RPMI7951 (cell line): ENCODE measurements around the gene STAT5B. TPM values are rescaled to one million over a fixed set of nuclear protein-coding genes. Genes with fewer than 3 reads are reported as not detected.
"Not testable (repeated sequence)": the region's sequence is repeated elsewhere in the genome, so short reads cannot be mapped to it uniquely, and the experiment has no call there.

Experiments used
- DNase-seq: peaks from one replicate; pipeline ENCODE4 v3.0.0-alpha.2; 2012; ENCODE audit warnings: low read depth
- total RNA-seq: library from RNA; depleted of rRNA; stranded (reverse); fragments of >200 nt; shearing (Covaris generic); gene quantifications from 2 replicates; pipeline ENCODE4 v1.2.3, GENCODE V29; 2014

The STAT5B gene
- total RNA-seq, 1 experiment from 2014 or later, result 11.2 TPM

DNA sequence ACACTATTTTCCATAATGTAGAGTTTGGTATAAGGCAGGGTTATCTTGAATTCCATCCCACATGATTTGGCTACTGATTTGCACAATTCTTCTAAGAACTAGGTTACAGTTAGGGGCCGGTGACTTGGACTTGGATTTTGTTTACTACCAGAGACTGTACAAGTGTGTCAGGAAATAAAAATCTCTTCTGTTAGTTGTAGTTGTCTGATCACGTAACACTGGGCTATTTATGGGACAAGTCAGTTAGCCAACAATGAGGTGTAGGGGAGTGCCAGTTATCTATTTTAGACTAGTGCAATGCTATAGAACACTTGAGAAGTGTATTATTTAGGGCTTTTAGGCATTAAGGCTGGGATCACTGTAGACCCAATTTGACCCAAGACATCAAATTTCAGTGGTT lies 42.2 kb downstream of the STAT5B start:
- DNase-seq, result no peak

DNA sequence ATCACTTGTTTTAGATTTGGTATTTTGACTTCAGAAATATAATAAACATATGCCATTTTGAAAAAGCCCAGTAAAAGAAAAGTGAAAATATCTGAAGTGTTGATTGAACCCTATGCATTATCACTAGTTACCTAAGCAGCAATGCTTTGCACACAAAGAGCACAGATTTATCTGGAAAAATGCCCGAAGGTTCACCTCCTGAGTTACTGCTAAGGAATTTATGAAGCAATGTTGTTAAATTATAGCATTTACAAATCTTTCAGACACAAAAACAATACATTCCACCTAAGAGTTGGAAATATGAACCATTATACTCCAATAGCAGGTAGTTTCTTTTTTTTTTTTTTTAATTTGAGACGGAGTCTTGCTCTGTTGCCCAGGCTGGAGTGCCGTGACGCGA lies 43.0 kb downstream of the STAT5B start:
- no peak for DNase-seq

DNA sequence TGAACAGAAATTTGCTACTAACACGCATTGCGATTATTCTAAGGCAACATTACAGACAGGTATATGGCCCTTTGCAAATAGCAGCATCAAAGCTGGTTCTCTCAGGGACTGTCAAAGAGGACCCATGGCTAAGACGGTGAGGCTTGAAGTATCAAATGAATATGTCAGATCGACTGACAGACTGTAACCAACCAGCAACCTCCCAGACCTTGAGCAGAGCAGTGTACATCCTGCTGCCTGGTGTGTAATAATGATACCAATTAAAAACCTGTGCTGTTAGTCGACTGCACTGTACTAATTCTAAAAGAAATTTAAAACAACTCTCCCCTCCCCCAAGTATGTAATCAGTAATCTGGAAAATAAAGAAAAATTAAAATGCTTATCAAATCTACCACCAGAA lies 46.0 kb downstream of the STAT5B start:
- no peak for DNase-seq

DNA sequence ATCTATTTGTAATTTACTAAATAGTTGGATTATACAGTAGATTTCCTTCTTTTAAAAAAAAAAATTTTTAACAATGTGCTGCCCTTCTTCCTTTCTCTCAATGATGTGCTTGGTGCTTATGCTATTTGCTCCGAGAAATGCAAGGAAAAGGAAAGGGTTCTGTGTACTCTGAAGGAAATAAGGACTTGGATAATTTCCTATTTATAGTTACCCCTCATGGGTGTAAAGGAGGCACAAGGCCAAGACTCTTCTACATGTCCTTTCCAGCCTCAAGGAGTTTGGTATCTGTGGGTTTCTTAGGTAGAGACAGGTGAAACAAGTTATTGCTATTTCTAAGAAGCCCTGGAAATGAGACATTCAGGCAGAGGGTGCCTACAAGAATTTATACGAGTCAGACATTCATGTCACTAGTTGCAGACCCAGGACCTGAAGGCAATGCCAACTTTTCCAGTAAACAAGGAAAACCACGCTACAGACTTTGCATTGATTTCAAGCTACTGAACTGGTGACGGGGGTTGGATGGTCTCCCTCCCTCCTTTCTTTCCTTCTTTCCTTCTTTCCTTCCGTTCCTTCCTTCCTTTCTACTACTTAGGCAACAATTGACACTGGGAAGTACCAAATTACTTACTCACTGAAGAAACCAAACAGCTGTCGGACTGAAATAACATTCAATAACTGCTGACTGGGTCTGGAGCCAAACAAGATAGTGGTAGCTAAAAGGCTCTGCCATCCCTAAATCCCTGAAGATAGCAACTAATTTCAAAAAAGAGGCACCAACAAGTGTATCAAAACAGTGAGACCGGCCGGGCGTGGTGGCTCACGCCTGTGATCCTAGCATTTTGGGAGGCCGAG lies 48.1 kb downstream of the STAT5B start:
- DNase-seq, result no peak

DNA sequence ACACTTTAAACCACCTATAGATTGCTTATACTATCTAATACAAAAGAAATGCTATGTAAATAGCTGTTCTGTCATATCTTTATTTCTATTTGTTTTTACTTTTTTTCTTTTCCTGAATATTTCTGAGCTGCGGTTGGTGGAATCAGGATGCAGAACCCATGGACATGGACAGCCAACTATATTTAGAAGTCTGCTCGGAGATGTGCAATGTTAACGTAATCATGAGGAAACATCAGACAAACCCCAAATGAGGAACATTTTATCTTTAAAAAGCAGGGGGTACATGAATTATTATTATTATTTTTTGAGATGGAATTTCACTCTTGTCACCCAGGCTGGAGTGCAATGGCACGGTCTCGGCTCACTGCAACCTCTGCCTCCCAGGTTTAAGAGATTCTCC lies 50.5 kb downstream of the STAT5B start:
- DNase-seq, result no peak

DNA sequence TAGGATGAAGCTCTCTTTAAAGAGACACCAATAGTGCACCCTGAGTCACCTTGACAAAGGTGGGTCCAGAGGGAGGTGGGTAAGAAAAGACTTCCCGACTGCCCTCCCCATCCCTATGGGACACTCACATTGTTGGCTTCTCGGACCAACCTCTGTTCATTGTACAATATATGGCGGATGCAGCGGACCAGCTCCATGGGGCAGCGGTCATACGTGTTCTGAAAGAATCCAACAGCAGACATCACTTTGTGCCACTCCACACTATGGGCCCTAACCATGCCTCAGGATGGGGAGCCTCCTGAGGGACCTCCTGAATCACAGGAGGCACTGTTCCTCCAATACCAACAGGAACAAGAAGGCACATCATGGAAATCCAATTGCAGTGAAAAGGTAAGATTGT lies 51.5 kb downstream of the STAT5B start:
- no peak for DNase-seq

DNA sequence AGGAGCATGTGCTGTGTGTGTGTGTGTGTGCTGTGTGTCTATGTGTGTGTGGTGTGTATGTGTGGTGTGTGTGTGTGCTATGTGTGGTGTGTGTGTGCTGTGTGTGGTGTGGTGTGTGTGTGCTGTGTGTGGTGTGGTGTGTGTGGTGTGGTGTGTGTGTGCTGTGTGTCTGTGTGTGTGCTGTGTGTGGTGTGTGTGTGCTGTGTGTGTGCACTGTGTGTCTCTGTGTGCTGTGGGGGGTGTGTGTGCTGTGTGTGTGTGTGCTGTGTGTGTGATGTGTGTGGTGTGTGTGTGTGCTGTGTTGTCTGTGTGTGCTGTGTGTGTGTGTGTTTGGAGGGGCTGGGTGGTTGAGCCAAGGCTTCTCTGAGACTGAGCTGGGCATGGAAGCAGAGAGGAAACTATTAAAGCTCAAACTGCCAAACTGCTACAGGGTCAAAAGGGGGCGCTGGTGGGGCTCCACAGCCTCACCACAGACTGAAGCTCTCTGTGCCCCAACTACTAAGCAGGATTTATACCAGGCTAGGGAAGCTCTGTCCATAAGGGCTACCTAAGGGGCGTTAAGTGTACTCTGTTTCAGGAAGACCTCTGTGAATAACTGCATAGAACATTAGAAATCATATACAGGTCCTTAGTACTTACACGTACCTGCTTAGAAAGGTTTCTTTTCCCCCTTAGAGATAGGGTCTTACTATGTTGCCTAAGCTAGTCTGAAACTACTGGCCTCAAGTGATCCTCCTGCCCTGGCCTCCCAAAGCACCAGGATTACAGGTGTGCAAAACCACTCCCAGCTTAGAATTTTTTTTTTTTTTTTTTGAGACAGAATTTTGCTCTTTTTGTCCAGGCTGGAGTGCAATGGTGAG lies 54.1 kb downstream of the STAT5B start:
- peak; percentile 20 for DNase-seq

DNA sequence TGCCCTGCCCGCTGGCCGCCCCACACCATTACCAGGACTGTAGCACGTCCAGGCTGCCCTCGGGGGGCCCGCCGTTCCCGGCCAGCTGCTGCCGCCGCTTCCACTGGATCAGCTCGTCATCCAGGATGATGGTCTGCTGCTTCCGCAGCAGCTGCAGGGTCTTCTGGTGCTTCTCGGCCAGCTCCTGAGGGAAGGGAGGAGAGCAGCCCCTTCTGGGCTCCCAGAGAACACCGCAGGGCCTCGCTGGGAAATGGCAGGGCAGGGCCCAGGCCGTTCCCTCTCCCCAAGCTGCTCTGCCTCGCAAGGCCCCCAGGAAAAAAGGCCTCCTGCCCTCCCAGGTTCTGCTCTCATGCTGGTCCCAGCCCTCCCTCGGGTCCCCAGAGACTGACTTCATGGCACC lies 56.9 kb downstream of the STAT5B start:
- DNase-seq, result not testable (repeated sequence)

DNA sequence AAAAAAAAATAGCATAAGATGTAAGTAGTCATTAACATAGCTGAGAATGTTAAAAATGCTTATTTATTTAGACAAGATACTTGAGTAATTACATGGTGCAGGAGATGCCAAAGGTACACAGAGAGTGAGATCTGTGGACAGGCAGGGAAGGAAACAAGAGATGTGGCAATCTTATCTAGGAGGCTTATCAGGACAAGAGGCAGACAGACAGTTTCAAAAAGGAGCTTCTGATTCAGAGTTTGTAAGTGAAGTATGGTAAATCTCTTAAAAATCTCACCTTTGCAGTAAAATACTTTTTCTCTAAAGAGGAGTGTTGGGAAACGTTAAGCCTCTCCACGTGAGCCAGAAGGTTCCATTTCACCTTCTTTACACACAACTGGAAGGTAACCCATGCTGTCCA lies 62.0 kb downstream of the STAT5B start:
- DNase-seq, result no peak

DNA sequence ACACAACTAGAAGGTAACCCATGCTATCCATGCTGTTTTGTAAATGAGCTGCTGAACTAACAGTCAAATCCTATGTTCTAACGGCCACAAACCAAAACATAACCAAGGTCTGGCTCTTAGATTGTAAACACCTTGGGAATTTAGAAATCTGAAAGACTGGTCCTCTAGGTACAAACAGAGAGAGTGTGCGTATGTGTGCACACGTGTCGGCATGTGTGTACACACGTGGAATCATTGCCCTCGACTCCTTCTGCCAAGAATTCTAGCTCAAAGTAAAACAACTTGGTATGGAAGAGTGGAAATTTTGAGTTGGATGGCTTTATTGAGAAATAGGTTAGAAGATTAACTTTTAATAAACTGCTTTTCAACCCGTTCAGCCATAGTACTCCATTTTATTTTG lies 63.8 kb downstream of the STAT5B start:
- DNase-seq, result no peak

DNA sequence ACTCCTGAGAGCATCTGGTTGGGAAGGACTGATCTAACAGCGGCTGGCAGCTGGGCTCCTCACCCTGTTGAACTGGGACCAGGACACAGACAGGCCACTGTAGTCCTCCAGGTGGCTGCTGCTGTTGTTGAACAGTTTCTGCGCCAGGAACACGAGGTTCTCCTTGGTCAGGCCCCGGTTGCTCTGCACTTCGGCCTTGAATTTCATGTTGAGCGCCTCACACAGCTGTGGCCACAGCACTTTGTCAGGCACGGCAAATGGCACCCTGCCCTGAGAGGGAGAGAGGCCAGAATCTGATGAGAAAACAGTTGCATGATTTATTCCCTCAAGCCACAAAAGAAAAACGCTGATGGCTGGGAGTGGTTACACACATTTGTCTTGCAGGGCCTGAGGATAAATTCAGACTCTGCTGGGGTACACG lies 64.3 kb downstream of the STAT5B start:
- peak; percentile 17 for DNase-seq

DNA sequence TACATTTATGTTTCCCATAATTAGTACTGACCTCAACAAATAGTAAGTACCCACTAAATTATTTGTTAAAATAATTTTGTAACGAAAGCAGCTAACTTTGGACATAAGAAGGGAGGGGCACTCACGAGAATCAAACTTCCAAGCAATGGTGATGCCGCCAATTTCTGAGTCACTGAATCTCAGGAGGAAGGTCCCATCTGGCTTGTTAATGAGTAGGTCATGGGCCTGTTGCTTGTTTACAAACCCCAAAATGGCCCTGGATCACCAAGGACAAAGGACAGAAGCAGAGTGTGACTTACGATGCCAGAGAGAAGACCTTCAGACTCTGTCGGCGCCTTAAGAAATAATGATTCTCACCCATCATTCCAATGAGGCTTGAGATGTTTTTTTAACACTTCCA lies 66.1 kb downstream of the STAT5B start:
- no peak for DNase-seq

DNA sequence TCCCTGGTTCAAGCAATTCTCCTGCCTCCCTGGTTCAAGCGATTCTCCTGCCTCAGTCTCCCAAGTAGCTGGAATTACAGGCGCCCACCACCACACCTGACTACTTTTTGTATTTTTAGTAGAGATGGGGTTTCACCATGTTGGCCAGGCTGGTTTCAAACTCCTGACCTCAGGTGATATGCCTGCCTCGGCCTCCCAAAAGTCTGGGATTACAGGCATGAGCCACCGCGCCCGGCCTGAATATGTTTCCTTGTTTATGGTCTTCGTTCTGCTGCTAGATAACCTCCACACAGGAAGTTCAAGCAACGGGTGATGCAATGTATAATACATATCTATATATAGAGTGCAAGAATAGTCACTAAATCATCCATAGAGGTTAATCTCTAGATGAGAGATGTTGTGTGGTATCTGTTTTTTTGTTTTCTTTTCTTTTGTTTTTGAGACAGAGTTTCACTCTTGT lies 70.0 kb downstream of the STAT5B start:
- not testable (repeated sequence) for DNase-seq

DNA sequence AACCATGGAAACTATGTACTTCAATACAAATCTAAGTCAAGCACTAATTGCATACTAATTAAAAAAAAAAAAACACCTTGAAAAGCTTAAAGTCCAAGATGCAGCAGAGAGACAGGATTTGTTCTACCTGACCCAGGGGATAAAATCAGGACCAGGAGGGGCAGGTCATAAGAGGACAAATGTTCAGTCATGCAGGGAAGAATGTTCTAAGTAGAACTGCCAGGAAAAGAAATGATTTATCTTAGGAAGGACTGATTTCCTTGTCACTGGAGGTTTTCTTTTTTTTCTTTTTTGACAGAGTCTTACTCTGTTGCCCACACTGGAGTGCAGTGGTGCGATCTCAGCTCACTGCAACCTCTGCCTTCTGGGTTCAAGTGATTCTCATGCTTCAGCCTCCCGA lies 72.8 kb downstream of the STAT5B start:
- no peak for DNase-seq

DNA sequence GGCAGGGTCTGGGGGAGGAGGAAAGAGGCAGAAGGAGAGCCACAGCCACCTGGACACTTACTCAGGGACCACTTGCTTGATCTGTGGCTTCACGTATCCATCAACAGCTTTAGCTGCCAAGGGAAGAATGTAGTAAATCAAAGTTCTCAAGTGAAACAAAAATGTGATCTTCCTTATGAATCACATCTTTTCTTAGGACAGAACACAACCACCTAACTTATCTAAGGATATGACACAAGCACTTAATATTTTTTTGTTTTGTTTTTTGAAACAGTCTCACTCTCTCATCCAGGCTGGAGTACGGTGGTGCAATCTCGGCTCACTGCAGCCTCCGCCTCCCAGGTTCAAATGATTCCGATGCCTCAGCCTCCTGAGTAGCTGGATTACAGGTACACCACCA lies 73.5 kb downstream of the STAT5B start:
- no peak for DNase-seq

DNA sequence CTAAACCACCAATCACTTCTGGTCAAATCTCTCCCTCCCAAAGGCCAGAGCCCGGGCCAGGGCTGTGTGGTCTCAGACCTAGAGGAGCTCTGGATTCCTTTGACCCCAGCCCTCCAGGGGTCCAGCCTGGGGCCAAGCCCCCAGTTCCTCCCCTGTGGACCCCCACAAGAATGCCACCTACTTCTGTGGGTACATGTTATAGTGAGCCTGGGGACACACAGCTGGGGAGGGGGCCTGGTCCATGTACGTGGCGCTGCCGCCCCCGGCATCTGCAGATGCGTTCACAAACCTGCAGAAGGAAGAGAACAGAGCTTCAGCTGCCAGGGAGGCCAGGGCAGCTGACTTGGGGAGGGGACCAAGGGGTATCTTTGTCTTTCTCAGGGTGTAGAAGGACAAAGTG lies 74.0 kb downstream of the STAT5B start:
- no peak for DNase-seq

DNA sequence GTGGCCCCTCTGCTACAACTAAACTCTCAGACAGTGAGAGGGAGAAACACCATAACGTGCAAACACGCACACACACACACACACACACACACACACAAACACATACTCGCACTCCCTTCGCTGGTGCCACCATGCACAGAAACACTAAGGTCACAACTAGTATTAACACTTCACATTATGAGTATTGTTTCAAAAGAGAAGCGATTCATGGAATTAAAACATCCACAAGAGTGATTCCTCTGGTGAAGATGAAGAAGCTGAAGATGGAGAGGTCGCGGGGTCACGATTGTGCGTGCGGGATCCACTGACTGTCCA lies 74.8 kb downstream of the STAT5B start:
- DNase-seq, result no peak

DNA sequence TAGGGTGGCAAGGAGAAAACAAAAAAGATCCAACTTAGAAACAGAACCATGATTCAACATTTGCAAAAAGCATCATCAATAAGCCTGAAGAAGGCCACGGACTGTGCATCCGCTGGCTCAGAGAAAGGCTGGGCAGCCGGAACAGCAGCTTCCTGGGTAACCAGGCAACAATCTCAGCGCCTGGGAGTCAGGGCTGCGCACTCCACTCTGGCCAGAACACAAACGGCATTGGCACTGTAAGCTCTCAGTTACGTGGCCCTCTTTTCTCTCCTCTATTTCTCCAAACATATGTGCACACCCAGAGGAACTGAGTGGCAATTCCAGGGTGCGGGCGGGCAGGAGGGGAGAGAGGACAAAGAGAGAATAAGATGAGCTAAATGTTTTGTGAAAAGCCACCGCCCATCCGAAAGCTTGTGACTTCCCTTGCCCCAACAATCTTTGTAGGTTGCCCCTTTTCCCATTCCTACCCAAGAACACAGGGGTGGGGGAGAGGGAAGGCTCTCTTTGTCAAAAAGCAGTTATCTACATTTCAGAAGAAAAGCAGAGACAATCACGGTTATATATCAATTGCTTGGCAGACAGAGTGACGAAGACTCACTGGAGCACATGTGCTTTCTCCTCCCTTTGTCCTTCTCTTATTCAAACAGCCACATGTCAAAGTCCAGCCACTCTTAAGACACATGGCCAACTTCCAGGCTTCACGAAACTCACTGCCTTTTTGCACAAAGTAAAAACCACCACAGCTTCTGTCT lies 75.3 kb downstream of the STAT5B start:
- DNase-seq, result no peak

DNA sequence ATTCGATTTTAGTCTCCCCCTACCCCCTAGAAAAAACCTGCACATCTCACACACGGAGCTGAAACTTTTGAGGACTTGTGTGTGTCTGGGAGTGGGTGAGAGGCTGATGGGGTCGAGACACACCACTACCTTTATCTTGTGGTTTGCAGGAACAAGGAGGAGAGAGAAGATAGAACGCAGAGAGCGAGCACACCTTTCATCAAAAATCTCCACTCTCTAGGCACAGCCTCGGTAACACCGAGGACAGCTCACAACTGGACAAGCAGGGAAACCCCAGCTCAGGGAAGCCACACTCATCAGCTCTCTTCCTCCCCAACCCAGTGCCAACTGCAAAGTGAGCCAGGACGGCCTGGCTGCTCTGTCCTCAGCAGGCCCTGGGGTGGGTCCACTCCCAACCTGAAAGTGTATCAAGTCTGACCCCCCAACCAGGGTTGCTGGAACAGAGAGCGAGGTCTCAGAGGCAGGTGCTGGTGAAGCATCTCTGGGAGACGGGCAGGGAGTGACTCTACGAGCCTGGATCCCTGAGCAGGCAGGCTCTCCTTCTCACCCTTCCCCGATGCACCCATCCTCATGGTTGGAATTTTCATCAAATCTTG lies 76.7 kb downstream of the STAT5B start:
- DNase-seq, result no peak

DNA sequence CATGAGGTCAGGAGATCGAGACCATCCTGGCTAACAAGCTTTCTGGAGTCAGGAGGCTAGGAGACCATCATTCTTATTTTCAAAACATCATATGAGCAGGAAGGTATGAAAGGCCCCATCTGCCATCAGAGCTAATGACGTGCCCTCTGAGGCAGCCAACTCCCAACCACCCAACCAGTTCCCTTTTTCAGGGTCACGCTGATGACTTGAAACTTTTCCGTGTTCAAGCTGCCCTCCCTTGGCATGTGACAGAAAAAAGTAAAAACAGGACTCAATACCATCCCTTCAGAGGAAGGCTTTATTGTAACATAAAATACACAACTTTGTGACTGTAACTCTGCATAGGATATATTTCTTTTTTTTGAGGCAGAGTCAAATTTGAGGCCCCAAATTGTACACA lies 77.3 kb downstream of the STAT5B start:
- no peak for DNase-seq

DNA sequence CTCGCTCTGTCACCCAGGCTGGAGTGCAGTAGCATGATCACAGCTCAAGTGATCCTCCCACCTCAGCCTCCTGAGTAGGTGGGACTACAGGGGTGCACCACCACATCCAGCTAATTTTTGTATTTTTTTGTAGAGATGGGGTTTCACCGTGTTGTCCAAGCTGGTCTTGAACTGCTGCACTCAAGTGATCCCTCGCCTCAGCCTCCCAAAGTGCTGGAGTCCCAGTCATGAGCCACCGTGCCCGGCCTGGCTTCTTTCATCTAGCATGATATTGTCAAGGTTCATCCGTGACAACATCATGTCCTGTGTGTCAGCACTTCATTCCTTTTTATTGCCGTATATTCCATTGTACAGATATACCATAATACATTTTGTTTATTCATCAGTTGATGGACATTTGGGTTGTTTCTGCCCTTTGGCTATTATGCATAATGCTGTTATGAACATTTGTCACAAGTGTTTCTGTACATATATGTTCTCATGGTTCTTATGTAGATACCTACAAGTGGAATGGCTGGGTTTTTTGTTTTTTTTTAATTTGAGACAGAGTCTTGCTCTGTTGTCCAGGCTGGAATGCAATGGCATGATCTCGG lies 78.5 kb downstream of the STAT5B start:
- DNase-seq, result no peak
